Chondrocyte (in vitro differentiated cells): Measurements from ENCODE around the gene IGSF21. TPM values are rescaled to one million over a fixed set of nuclear protein-coding genes. Genes with fewer than 3 reads are reported as not detected.

Experiments used
- DNase-seq: peaks from one replicate; pipeline ENCODE4 v3.0.0; 2021; ENCODE audit warnings: mixed read lengths, low spot score
- H3K27ac Mint-ChIP-seq: one replicate; pipeline ENCODE4 v1.8.0; 2021; ENCODE audit warnings: mild to moderate bottlenecking, moderate library complexity, mixed read lengths; ENCODE audit not compliant: unreplicated experiment
- H3K27me3 Mint-ChIP-seq: 2 replicates; pipeline ENCODE4 v1.8.0; 2021; ENCODE audit warnings: low read depth, mixed read lengths
- H3K36me3 Mint-ChIP-seq: 2 replicates; pipeline ENCODE4 v1.8.0; 2021; ENCODE audit warnings: low read depth, mixed read lengths
- H3K4me1 Mint-ChIP-seq: 2 replicates; pipeline ENCODE4 v1.8.0; 2021; ENCODE audit warnings: low read depth, mild to moderate bottlenecking, mixed read lengths
- H3K4me3 Mint-ChIP-seq: one replicate; pipeline ENCODE4 v1.8.0; 2021; ENCODE audit warnings: mild to moderate bottlenecking, moderate library complexity, mixed read lengths; ENCODE audit not compliant: unreplicated experiment
- H3K9me3 Mint-ChIP-seq: 2 replicates; pipeline ENCODE4 v1.8.0; 2021; ENCODE audit warnings: low read depth, mixed read lengths
- CTCF ChIP-seq: fragments of 200-600 bp; sonication (generic); IDR thresholded peaks from 2 replicates; pipeline ENCODE4 v1.5.0; 2021; ENCODE audit warnings: antibody characterized with exemption, mild to moderate bottlenecking, moderate library complexity
- total RNA-seq: library from RNA; stranded (reverse); gene quantifications from 3 replicates; pipeline ENCODE4 v1.2.1, GENCODE V29; 2021

IGSF21 gene
- total RNA-seq, 1 donor from 2014 or later: not detected

DNA sequence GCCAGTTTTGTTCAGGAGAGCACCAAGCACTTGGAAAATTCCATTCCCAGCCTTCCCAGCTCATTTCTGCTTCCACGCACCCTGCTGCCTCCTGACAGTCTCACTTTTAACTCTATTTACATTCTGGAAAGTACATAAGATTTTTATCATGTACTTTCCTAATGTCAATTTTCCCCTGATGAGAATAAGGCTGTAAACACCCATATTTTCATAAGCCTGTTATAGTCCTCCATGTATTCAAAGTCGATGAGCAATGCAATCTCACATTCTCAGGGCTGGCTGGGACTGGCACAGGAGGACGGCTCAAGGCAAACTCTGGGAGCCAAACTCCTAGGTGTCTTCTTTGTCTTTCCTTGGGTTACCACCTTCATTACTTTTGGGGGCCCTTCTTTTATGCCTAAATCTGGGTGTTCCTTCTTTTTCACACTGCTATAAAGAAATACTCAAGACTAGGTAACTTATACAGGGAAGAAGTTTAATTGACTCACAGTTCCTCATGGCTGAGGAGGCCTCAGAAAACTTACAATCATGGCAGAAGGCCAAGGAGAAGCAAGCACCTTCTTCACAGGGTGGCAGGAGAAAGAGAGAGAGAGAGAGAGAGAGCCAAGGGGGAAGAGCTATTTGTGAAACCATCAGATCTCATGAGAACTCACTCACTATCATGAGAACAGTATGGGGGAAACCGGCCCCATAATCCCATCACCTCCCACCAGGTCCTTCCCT, 94.6 kb downstream of the IGSF21 start:
- Mint-ChIP-seq H3K36me3 (no peaks in the 10 kb centered on the region), H3K9me3 (peaks cover 10% of the 10 kb centered on the region), H3K4me3 (no peak overlapping the region), H3K4me1 (no peaks in the 10 kb centered on the region), H3K27ac (no peak overlapping the region), H3K27me3 (peaks cover 21% of the 10 kb centered on the region)
- no peak for TF ChIP-seq CTCF
- no peak for DNase-seq

DNA sequence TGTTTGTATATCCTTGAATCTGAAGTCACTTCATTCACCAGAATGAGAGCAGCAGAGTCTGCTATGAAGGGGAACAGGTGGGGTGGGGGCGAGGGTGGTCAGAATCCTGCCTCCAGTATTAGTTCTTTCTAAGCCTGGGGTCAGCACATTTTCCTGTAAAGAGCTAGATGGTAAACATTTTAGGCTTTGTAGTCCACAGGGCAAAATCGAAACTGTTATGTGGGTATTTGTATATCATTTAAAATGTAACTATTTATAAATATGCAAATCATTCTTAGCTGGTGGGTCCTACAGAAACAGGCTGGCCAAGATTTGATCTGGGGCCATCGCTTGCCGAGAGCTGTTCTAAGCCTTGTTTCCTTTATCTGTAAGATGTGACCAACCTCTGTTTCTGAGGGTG, 96.0 kb downstream of the IGSF21 start:
- Mint-ChIP-seq H3K36me3 (no peaks in the 10 kb centered on the region), H3K27me3 (peaks cover 21% of the 10 kb centered on the region), H3K4me1 (no peaks in the 10 kb centered on the region), H3K9me3 (peaks cover 12% of the 10 kb centered on the region), H3K27ac (no peak overlapping the region), H3K4me3 (no peak overlapping the region)
- no peak for TF ChIP-seq CTCF
- no peak for DNase-seq

- Mint-ChIP-seq H3K4me3 (no peak overlapping the region), H3K9me3 (peaks cover 12% of the 10 kb centered on the region), H3K4me1 (no peaks in the 10 kb centered on the region), H3K36me3 (no peaks in the 10 kb centered on the region), H3K27me3 (peaks cover 17% of the 10 kb centered on the region), H3K27ac (no peak overlapping the region)
- DNase-seq: no peak
- no peak for TF ChIP-seq CTCF
These were observed 97.0 kb downstream of the IGSF21 start for GRCh38 chr1:18204575-18204974.

DNA sequence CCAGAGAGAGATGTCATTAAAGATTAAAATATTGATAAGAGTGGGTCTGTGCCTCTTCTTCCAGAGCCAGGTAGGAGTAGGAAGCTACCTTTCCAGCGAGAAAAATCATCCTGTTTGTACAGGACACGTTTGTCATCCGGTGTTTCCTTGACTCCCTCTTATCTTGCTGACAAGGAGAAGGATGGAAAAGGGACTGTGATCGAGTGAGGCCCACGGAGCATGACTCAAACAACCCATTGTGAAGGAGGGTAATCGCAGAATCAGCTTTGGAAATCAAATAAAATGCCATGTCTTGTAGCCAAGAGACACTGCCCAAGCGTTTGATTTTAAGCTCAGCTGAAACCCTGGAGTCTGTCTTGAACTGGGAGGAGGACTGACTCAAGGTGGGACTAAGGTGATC, 97.7 kb downstream of the IGSF21 start:
- no peaks in the 10 kb centered on the region for H3K36me3 Mint-ChIP-seq
- H3K27me3 Mint-ChIP-seq: peaks cover 17% of the 10 kb centered on the region
- no peak overlapping the region for H3K4me3 Mint-ChIP-seq
- H3K9me3 Mint-ChIP-seq: peaks cover 12% of the 10 kb centered on the region
- TF ChIP-seq CTCF: no peak
- DNase-seq: no peak
- H3K27ac Mint-ChIP-seq: no peak overlapping the region
- H3K4me1 Mint-ChIP-seq: no peaks in the 10 kb centered on the region

- Mint-ChIP-seq H3K4me1 (no peaks in the 10 kb centered on the region), H3K9me3 (peaks cover 4% of the 10 kb centered on the region), H3K27ac (no peak overlapping the region), H3K36me3 (no peaks in the 10 kb centered on the region), H3K27me3 (no peaks in the 10 kb centered on the region), H3K4me3 (no peak overlapping the region)
- no peak for DNase-seq
- no peak for TF ChIP-seq CTCF
These were observed 104.2 kb downstream of the IGSF21 start for GRCh38 chr1:18211764-18212163.
